KBM-7 (cell line): ENCODE data around the gene LRBA.

Experiments
- DNase-seq: peaks from one replicate; pipeline ENCODE4 v3.0.0-alpha.2; 2015
- in situ Hi-C: fragments of 300-500 bp; cut with MboI; formaldehyde crosslinking; loops from 2 replicates; pipeline ENCODE4 v1.14.3; 2020; ENCODE audit warnings: low sequenced_read_pairs, low pct_unique_long_range_greater_than_20kb, mixed read lengths

LRBA gene

DNA sequence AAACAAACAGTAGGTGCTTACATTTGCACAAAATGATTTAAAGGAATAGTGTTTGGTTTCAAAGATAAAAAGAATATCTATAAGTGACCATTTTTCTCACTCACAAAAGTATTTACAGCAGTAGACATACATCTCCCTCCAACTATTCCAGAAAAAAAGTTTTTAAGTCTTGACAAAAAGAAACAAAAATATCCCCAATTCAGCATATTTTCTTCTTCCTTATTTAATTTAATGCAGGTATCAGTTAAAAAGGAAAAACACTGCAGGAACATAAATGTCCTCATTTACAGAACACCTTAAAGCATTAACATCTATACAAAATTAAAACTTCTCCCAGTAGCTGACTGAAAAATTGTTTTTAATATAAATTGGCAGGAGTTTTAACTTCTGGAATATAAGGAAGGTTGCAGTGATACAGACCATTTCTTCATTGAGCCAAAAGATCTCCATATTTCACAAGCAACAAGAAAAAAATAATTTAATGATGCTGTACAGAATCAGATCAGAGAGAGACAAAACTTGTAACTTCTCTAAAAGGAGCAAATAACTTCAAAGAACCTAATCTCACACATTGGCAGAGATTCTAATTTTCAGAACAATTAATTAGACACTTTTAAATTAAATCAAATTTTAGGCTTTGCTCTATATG is 428.8 kb downstream of the LRBA start:
- no peak for DNase-seq
- in situ Hi-C loops: no loop called here

DNA sequence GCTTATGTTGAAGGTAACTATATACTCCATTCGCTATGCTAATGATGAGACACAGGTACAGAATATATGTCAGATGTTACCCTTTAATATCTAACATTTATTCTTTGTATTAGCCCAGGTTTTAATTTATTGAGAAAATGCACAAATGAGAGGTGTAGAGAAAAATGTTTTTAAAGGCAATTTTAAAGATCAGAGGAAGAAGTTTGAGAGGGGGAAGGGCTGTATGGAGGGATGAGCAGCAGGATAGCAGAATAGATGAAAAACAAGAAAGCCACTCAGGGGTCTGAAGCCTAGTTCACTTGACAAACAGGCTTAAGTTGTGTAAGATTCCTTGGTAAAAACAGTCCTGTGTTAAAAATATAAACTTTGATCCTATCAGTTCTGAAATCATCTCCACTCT is 429.5 kb downstream of the LRBA start:
- no peak for DNase-seq
- in situ Hi-C loops: no loop called here

DNA sequence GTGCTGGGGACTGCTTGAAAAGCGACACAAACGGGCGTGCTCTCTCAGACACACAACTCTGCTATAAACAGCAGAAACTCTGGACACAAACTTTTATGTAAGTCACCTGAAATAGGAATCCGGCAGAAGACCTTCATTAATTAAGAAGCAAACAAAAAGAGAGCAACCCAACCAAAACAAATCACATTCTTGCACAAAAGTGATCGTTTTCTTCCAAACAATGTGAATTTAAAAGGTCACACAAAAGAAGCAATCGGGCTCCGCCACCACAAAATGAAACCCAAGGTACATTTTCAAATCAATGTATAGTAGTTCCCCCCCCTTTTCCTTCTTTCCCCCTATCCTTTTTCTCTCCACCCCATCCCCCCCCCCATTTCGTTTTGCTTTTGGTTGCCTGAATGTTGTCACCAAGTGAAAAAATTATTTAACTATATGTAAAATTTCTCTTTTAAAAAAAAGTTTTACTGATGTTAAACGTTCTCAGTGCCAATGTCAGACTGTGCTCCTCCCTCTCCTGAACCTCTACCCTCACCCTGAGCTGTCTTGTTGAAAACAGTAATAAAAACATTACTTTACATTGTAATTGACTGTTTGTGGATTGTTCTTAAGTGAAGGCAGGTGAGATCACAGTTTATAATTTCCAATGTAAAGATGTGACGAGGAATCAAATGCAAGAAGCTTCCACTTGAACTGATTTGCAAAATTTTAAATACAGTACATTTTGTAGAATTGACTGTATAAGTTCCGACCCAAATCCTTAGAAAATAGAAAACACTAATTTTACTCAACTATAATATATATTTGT is 430.8 kb downstream of the LRBA start:
- no peak for DNase-seq
- in situ Hi-C loops: no loop called here

DNA sequence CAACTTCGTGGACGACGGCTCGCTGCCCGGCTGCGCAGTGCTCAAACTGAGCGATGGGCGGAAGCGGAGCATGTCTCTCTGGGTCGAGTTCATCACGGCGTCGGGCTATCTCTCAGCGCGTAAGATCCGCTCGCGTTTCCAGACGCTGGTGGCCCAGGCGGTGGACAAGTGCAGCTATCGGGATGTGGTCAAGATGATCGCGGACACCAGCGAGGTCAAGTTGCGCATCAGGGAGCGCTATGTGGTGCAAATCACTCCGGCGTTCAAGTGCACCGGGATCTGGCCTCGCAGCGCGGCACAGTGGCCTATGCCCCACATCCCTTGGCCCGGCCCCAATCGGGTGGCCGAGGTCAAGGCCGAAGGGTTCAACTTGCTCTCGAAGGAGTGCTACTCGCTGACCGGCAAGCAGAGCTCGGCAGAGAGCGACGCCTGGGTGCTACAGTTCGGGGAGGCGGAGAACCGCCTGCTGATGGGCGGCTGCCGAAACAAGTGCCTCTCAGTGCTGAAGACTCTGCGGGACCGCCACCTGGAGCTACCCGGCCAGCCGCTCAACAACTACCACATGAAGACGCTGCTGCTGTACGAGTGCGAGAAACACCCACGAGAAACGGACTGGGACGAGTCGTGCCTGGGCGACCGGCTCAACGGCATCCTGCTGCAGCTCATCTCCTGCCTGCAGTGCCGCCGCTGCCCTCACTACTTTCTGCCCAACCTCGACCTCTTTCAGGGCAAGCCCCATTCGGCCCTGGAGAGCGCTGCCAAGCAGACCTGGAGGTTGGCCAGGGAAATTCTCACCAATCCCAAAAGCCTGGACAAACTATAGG is 431.6 kb downstream of the LRBA start:
- DNase-seq: no peak
- in situ Hi-C loops: no loop called here

DNA sequence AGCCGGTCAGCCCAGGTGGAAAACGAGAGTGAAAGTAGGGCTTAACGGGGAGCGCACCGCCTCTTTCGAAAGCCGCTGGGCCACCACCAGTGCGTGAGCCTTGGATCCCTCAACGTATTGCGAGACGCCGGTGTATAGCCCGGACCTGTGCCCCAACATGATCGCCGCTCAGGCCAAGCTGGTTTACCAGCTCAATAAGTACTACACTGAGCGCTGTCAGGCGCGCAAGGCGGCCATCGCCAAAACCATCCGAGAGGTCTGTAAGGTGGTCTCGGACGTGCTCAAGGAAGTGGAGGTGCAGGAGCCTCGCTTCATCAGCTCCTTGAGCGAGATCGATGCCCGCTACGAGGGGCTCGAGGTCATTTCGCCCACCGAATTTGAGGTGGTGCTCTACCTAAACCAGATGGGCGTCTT is 432.2 kb downstream of the LRBA start:
- in situ Hi-C loops: no loop called here
- no peak for DNase-seq

DNA sequence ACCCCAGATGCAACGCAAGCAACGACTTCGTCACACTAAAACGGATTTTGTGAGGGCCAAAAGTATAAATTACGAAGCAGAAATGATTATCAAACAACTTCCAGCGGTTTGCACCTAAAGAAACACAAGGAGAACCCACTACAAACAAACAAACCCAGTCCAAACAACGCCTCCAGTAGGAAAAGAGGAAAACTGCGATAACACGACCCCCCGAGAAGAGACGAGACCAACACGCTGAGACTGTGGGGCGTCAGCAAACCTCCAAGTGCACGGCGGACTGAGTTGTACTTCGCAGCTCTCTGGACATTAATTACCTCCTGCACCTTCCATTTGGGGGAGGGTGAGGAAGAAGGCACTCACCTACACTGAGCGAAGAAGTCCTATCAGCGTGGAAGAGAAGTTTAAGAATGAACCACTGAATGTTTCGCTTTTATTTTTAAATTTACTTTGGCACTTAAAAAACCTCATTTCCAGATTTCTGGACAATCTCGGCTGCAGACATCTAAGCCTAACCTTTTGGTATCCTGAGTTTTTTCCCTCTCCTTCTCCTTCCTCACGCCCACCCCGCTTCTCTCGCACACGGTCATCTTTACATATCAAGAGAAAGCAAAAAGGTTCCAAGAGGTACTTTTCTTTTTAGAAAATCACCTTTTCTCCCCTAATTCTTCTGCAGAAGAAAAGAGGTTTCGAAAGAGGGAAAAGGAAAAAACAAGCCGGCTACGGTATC is 432.8 kb downstream of the LRBA start, which contains the start of gene MAB21L2:
MAB21L2 (plus strand) TSS at position 6 of the 727 bp plus-strand sequence. CDS start 879 bp downstream, outside the sequence.
- in situ Hi-C loops: no loop called here
- no peak for DNase-seq

DNA sequence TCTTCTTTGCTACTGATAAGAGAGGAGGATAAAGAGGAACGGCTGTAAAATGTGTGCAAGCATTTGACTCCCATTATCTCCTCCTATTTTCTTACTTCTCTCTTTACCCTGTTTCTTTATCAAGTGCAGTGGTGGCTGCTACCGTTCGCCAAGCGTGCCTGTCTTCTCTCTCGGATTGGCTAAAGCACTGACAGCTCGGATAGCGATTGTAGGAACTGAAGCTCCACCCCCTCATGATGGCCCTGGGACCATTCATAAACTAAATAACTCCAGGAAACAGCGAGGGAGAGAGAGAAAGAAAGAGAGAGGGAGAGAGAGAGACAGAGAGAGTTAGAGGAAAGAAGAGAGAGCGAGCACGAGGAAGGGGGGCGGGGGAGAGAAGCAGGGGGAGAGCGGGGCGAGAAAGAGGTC is 433.4 kb downstream of the LRBA start:
- DNase-seq: no peak
- in situ Hi-C loops: no loop called here

DNA sequence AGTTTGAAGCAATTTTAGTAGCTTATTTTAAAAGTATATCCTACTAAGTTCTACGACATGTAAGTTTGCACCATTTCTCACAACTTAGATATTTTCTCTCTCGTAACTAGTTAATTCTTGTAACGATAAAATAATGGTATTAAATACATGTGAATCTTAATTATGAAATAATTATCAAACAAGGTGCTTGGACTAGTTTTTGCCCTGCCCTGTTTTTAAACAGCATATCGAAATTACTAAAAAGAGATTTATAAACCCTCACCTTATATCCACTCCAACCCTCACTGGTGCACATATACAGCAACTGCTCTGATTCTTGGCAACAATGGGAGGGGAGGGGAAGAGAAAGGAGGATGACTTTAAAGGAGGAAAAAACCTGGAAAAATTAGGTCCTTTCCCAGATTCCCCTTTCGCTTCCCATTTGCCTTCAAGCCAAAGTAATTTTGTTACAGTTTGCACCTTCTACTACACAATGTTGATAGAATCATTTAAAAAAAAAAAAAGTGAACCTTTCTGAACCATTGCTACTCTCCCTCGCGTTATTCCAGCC is 434.0 kb downstream of the LRBA start:
- in situ Hi-C loops: no loop called here
- DNase-seq: no peak

DNA sequence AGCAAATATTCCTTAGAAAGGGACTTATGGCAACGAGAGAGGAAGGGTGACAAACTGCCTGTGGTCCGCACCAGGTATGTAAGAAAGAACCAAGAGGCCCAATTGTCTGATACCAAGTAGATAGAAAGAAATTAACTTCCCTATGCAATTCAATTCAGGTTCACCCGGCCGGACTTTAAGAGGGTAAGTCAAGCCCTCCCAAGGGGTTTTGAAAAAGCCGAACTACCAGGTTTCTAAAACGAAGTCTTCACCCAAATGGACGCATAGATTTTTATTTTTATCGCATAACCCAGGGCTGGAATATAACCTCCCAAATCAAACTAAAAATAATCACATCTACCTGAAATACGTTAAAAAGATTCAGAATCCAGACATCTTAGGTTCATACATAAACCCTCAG is 434.8 kb downstream of the LRBA start:
- in situ Hi-C loops: no loop called here
- DNase-seq: no peak

DNA sequence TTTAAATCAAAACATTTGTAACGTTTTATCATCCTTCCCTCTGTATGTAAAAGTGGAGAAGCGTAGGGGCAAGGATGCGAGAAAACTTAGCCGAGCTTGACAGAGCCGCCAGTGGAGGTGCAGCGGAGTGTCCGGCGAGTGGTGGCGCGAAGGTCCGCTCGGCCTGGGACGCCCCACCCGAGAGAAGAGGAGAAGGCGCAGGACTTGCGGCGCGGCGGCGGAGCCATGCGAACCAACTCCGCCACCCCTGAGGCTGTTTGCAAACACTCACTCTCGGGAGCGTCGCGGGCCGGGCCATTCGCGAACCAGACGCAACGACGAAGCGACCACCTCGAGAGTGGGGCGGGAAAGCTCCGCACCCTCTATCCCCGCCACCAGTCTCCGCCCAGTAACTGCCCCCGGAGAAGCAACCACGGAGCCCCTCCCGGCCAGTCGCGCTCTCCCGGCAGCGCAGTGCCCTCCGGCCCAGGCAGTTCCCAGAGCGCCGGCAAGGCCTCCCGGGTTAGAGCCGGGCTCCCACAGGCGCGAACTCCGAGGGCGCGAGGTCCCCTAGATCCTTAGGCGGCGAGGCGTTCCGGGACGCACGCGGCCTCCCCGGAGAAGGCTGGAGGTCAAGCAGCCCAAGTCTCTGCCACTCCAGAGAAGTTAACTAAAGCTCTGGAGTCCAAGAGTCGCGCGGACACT is 435.4 kb downstream of the LRBA start:
- no peak for DNase-seq
- in situ Hi-C loops: no loop called here

DNA sequence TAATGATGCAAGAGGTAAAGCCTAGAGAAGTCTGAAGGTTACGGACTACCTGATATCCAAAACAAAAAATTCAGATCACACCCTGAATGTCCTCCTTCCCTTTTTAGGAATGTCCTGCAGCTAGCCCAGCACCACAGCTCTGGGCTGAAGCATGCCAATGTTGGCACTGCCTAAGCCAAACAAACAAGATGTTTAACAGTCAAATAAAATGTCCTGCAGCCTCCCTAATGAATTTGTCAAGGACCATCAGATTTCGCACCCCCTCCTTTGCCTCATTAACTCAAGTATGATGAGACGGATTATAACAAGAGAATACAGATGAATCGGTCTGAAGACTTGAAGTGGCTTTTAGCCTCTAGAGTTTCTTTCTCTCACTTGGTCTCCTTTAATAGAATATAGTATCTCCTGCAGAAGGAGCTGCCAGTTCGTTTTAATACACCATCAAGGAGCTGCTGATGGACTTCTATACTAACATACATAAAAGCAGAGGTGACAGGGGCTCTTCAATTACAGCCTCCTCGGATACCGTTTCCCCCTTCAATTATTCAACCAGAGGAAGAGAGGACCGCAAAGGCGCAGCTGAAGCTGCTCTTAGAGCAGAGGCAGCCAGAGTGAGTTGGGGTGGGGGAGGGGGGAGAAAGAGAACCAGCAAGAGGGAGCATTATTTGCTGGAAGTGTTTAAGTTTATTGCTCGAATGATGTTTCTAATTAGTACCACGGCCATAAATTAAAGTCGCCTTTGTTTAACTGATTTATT is 436.2 kb downstream of the LRBA start:
- no peak for DNase-seq
- in situ Hi-C loops: no loop called here

DNA sequence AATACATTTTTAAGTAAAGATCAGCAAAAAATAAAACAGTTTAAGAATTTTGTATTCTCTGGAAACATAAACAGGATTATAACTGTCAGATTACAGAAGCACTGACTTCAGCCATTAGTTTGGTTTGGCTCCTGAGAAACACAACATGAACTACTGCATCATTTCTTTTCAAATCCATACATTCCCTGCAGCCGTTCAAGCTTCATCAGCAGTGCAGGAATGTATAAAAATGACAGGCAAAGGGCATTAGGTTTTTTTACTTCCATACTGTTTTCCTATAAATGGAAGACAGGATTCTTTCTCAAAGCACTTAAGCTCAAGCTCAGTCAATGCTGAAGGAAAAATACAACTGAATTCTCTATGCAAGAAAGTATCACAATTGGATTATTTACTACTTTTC is 437.3 kb downstream of the LRBA start:
- in situ Hi-C loops: no loop called here
- no peak for DNase-seq

DNA sequence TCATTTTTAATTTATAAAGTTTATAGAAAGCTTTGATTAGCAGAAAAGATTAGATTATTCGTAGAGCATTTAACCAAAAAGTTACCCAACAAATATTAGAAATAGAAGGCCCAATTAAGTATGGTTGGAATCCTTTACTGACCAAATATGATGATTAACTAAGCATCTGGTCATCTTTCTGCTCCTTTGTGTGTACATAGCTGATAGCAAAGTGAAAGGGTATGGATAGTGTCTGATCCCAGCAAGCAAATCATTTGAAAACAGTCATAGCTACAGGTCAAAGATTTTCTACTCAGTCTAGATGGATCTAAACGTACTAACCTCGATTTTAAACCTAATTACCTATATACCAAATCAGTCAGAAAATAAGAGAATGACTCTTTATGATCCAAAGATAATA is 440.4 kb downstream of the LRBA start:
- DNase-seq: no peak
- in situ Hi-C loops: no loop called here

DNA sequence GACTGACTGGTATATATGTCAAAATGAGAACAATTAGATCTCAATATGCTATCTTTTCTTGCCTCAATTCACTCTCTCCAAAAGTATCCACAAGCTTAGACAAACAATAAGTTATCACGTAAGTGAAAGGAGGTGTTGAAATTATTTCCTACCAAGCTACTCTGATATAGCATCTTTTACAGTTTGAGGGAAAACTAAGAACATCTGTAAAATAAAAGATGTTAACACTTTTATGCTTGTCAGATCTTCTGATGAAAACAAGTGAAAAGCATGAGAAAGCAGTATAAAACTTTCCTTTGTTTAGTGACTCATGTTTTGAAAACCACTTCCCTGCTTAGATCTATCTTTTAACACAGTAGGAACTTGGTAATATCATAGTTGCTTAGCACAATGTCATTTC is 441.6 kb downstream of the LRBA start:
- DNase-seq: no peak
- in situ Hi-C loops: no loop called here

DNA sequence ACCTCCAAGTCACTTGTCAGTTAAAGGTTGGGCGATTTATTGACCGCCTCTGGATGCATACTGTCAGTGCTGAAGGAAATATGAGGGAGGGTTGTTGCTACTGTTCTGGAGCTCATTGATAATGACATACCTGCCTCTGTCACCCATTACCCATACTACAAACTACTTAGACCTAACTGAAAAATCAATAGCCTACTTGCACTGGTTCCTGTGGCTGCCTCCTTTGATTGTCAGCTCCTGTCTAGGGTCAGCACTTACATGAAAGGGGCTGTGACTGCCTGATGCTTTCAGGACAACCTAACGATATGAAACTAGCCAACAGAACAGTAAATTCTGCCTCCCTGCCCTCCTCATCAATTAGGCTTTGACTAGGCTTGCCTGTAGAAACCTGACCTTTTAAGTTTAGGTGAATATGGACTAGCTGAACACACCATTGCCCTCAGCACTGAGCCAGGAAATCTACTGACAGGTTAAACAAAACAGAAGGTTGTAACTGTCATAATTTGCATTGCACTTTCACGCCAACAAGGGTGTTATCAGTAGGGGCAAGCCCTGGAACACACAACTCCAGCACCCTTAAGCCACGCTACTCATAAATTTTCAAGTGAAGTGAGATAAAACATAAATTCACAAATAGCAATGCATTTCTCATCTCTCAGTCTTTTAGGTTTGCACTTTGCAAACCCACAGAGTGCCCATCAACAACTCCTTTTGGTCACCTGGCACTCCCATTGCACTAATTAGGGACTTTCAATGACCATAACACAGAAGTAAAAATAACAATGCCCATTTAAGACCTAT is 442.2 kb downstream of the LRBA start:
- in situ Hi-C loops: no loop called here
- no peak for DNase-seq

DNA sequence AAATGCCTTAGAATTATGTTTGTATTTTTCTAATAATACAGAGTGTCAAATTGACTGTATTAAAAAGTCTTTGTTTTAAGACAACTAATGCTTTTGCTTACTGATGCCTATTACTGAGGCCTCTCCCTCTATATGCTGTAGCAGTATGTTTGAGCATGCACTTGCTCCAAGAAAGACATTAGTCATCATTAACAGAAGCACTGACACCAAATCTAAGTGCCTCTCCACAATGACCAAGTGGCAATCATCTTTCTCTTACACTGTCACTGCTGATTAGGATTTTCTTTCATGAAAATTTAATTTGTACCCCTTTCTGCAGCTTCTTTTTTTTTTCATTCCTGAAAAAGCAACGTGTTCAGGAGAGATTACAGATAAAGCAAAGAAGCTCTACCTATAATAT is 444.2 kb downstream of the LRBA start:
- in situ Hi-C loops: no loop called here

DNA sequence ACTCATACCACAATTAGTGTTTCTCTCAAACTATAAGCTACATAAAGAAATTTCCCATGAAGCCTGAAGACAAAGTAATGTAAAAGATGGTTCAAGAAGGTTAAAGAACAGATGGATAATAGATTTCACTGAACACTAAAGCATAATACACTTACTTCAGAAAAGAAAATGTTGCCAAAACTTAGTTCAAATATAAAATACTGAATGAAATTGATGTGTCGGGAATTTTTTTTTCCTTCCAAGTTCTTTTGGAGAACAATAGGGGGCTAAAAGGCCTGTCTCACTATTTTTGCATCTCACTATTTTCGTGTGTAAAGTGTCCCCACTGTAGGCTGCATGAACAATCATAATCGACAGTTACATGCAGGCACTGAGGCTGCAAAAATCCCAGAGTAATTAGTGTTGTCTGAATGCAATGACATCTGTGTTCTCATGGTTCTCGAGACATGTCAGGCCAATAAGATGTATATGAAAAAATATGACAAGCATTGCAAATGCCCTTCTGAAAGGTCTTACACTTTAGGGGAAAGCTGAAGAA is 445.0 kb downstream of the LRBA start:
- in situ Hi-C loops: no loop called here
- DNase-seq: no peak

More for the DNA sequence above, 444.2 kb downstream of the LRBA start:
- DNase-seq: no peak
